Neural cell (in vitro differentiated cells): ENCODE results near the gene LDLRAD2.

Experiments used
- RAD21 ChIP-seq: fragments of 450-650 bp; conservative IDR thresholded peaks from 2 replicates; pipeline ENCODE4 v1.6.1; 2014; ENCODE audit warnings: antibody characterized with exemption, mild to moderate bottlenecking, moderate library complexity
- TAF1 ChIP-seq: IDR thresholded peaks from 2 replicates; pipeline ENCODE4 v1.6.1; 2012; ENCODE audit warnings: low read depth
- TF ChIP-seq, protein P1 (sequence below): fragments of 450-650 bp; IDR thresholded peaks from 2 replicates; pipeline ENCODE4 v1.5.1; 2014; ENCODE audit warnings: antibody characterized with exemption, mild to moderate bottlenecking, moderate library complexity; ENCODE audit not compliant: poor library complexity, severe bottlenecking
- TF ChIP-seq, protein P2 (sequence below): IDR thresholded peaks from 2 replicates; pipeline ENCODE4 v1.6.1; 2012; ENCODE audit warnings: borderline replicate concordance

DNA sequence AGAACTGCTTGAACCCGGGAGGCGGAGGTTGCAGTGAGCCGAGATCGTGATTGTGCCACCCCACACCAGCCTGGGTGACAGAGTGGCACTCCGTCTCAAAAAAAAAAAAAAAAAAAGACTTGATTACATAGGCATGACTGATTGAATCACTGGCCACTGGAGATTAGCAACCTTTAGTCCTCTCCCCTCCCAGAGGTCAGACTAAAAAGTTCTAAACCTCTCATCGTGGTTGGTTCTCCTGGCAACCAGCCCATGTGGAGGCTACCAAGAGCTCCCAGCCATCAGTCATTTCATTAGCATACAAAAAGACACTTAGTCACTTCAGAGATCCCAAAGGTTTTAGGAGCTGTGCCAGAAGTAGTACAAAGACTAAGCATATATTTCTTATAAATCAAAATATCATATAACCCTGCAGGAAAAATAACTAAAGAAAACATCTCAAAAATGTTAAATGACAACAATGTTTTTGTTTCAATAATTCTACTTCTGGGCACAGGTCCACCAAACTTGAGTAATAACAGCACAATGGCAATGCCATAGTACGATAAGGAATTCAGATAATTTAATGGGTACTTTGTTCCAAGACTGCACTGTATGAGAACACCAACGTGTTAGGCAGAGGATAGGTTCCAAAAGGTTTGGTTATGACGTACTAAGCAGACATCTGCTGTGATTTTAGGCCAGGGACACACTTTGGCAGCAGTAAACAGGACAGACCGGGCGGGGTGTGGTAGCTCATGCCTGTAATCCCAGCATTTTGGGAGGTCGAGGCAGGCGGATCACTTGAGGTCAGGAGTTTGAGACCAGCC is 47.2 kb upstream of the LDLRAD2 start:
- TF ChIP-seq TAF1 = no peak
- TF ChIP-seq, protein P1, sequence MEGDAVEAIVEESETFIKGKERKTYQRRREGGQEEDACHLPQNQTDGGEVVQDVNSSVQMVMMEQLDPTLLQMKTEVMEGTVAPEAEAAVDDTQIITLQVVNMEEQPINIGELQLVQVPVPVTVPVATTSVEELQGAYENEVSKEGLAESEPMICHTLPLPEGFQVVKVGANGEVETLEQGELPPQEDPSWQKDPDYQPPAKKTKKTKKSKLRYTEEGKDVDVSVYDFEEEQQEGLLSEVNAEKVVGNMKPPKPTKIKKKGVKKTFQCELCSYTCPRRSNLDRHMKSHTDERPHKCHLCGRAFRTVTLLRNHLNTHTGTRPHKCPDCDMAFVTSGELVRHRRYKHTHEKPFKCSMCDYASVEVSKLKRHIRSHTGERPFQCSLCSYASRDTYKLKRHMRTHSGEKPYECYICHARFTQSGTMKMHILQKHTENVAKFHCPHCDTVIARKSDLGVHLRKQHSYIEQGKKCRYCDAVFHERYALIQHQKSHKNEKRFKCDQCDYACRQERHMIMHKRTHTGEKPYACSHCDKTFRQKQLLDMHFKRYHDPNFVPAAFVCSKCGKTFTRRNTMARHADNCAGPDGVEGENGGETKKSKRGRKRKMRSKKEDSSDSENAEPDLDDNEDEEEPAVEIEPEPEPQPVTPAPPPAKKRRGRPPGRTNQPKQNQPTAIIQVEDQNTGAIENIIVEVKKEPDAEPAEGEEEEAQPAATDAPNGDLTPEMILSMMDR = no peak
- TF ChIP-seq RAD21 = no peak
- TF ChIP-seq, protein P2, sequence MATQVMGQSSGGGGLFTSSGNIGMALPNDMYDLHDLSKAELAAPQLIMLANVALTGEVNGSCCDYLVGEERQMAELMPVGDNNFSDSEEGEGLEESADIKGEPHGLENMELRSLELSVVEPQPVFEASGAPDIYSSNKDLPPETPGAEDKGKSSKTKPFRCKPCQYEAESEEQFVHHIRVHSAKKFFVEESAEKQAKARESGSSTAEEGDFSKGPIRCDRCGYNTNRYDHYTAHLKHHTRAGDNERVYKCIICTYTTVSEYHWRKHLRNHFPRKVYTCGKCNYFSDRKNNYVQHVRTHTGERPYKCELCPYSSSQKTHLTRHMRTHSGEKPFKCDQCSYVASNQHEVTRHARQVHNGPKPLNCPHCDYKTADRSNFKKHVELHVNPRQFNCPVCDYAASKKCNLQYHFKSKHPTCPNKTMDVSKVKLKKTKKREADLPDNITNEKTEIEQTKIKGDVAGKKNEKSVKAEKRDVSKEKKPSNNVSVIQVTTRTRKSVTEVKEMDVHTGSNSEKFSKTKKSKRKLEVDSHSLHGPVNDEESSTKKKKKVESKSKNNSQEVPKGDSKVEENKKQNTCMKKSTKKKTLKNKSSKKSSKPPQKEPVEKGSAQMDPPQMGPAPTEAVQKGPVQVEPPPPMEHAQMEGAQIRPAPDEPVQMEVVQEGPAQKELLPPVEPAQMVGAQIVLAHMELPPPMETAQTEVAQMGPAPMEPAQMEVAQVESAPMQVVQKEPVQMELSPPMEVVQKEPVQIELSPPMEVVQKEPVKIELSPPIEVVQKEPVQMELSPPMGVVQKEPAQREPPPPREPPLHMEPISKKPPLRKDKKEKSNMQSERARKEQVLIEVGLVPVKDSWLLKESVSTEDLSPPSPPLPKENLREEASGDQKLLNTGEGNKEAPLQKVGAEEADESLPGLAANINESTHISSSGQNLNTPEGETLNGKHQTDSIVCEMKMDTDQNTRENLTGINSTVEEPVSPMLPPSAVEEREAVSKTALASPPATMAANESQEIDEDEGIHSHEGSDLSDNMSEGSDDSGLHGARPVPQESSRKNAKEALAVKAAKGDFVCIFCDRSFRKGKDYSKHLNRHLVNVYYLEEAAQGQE = no peak
